Endothelial cell of umbilical vein (primary cell): Measurements from ENCODE around the gene SUPT5H. TPM values are rescaled to one million over a fixed set of nuclear protein-coding genes. Genes with fewer than 3 reads are reported as not detected.

Experiments
- BruUV-seq: library from RNA; stranded (reverse); fragments of 400-500 nt; replicated peaks from 2 replicates; lab custom pipeline; 2021; lab: Mats Ljungman, UMichigan
- CTCF ChIA-PET: fragments of 300-600, 350-600 bp; sonication (Branson Sonifier 250); formaldehyde crosslinking; loops from one replicate; lab custom pipeline; 2021; ENCODE audit warnings: antibody characterized with exemption, inconsistent platforms; lab: Charles Lee
- POLR2A ChIA-PET: fragments of 300-600, 350-600 bp; sonication (Branson Sonifier 250); formaldehyde crosslinking; loops from one replicate; lab custom pipeline; 2021; ENCODE audit warnings: antibody characterized with exemption, inconsistent platforms; lab: Charles Lee
- DNase-seq: peaks from one replicate; pipeline ENCODE4 v3.0.0-alpha.2; 2011; ENCODE audit warnings: low read depth, low spot score
- FAIRE-seq: peaks from 2 replicates; lab custom pipeline; 2011; peaks lifted over from hg19 to GRCh38; lab: Jason Lieb, UNC
- H2AFZ ChIP-seq: 2 replicates; pipeline ENCODE4 v1.6.0; 2012; ENCODE audit warnings: low read depth, low read length, control low read depth, inconsistent platforms
- H3K27ac ChIP-seq: 2 replicates; pipeline ENCODE4 v1.5.1; 2011; ENCODE audit warnings: low read depth, mild to moderate bottlenecking, control low read depth, low read length, moderate library complexity; ENCODE audit not compliant: insufficient read depth
- H3K27me3 ChIP-seq, 2 experiments: 2 replicates each; pipeline versions ENCODE4 v1.6.0 to v1.6.1; 2011; ENCODE audit warnings: low read length in 2 of 2, mixed read lengths in 1 of 2; ENCODE audit not compliant: control insufficient read depth in 2 of 2, insufficient read depth in 2 of 2
- H3K36me3 ChIP-seq, 2 experiments: 2 replicates in 1 of 2; 3 replicates in 1 of 2; pipeline ENCODE4 v1.5.1; 2011; ENCODE audit warnings: low read length in 2 of 2, mild to moderate bottlenecking in 1 of 2, moderate library complexity in 1 of 2; ENCODE audit not compliant: control insufficient read depth in 2 of 2, insufficient read depth in 2 of 2; ENCODE audit errors: extremely low read depth in 1 of 2
- H3K4me1 ChIP-seq: 3 replicates; pipeline ENCODE4 v1.5.1; 2011; ENCODE audit warnings: mild to moderate bottlenecking, low read length; ENCODE audit not compliant: control insufficient read depth, insufficient read depth; ENCODE audit errors: extremely low read depth
- H3K4me2 ChIP-seq: 2 replicates; pipeline ENCODE4 v1.6.1; 2011; ENCODE audit warnings: low read length, control low read depth, mixed read lengths; ENCODE audit not compliant: insufficient read depth
- H3K4me3 ChIP-seq, 3 experiments: fragments of 200-600 bp in 1 of 3; sonication (generic), shearing (Covaris generic) in 1 of 3; replicated peaks in 1 of 3; 2 replicates each; pipeline ENCODE4 v1.5.1; 2011 to 2016; ENCODE audit warnings: control low read depth in 3 of 3, low read length in 3 of 3, mild to moderate bottlenecking in 2 of 3, inconsistent platforms in 1 of 3, low read depth in 1 of 3, moderate library complexity in 1 of 3; ENCODE audit not compliant: insufficient read depth in 1 of 3
- H3K79me2 ChIP-seq: 2 replicates; pipeline ENCODE4 v1.6.0; 2012; ENCODE audit warnings: low read length, inconsistent platforms; ENCODE audit not compliant: control insufficient read depth, insufficient read depth
- H3K9ac ChIP-seq: replicated peaks from 2 replicates; pipeline ENCODE3; 2011; ENCODE audit warnings: low read length, control low read depth; ENCODE audit not compliant: insufficient read depth; ENCODE audit errors: extremely low read depth
- H3K9me1 ChIP-seq: replicated peaks from 3 replicates; pipeline ENCODE4 v1.6.0; 2011; ENCODE audit warnings: mild to moderate bottlenecking, low read length; ENCODE audit not compliant: control insufficient read depth, insufficient read depth; ENCODE audit errors: extremely low read depth
- H3K9me3 ChIP-seq: replicated peaks from 2 replicates; pipeline ENCODE4 v1.5.1; 2012; ENCODE audit warnings: low read length, inconsistent platforms; ENCODE audit not compliant: control insufficient read depth, insufficient read depth
- H4K20me1 ChIP-seq: replicated peaks from 2 replicates; pipeline ENCODE3; 2011; ENCODE audit warnings: mild to moderate bottlenecking, low read length; ENCODE audit not compliant: control insufficient read depth, insufficient read depth; ENCODE audit errors: extremely low read depth
- EZH2 ChIP-seq: IDR thresholded peaks from 2 replicates; pipeline ENCODE4 v1.6.1; 2012; ENCODE audit warnings: borderline replicate concordance, low read depth, mild to moderate bottlenecking, moderate library complexity, low read length, inconsistent platforms; ENCODE audit not compliant: severe bottlenecking
- FOS ChIP-seq: IDR thresholded peaks from 2 replicates; pipeline ENCODE4 v1.6.1; 2011; ENCODE audit warnings: mild to moderate bottlenecking, low read length, moderate library complexity, borderline replicate concordance; ENCODE audit not compliant: insufficient read depth
- GATA2 ChIP-seq: IDR thresholded peaks from 2 replicates; pipeline ENCODE4 v1.7.0; 2011; ENCODE audit warnings: low read depth, mild to moderate bottlenecking, moderate library complexity, mixed read lengths, low read length; ENCODE audit not compliant: insufficient read length, insufficient read depth
- JUN ChIP-seq: IDR thresholded peaks from 2 replicates; pipeline ENCODE4 v1.6.1; 2011; ENCODE audit warnings: borderline replicate concordance, low read depth; ENCODE audit not compliant: insufficient read length, insufficient read depth
- MAX ChIP-seq: IDR thresholded peaks from 2 replicates; pipeline ENCODE4 v1.6.1; 2011; ENCODE audit not compliant: insufficient read depth, insufficient read length
- MYC ChIP-seq: IDR thresholded peaks from one replicate; pipeline ENCODE4 v1.6.1; 2011; ENCODE audit warnings: mild to moderate bottlenecking, low read depth, low read length
- POLR2A ChIP-seq: IDR thresholded peaks from 2 replicates; pipeline ENCODE4 v1.6.1; 2012; ENCODE audit warnings: low read depth, mild to moderate bottlenecking, control low read depth, low read length
- POLR2AphosphoS5 ChIP-seq: IDR thresholded peaks from 2 replicates; pipeline ENCODE4 v1.6.1; 2012; ENCODE audit warnings: low read depth, mild to moderate bottlenecking, control low read depth, low read length, moderate library complexity; ENCODE audit not compliant: insufficient read depth
- dilution Hi-C: fragments of 300-500 bp; cut with MboI; formaldehyde crosslinking; loops from one replicate; pipeline ENCODE4 v1.15.0; 2019; ENCODE audit warnings: low sequenced_read_pairs; ENCODE audit not compliant: extremely low pct_ligation_motif_present
- intact Hi-C: fragments of 100-400 bp; cut with micrococcal nuclease; formaldehyde crosslinking; loops from one replicate; pipeline ENCODE4 v1.10.0; 2022
- polyA plus RNA-seq, 4 experiments: library from polyadenylated mRNA; depleted of rRNA in 3 of 4; stranded (reverse) in 3 of 4; unstranded in 1 of 4; fragments of >200 nt; gene quantifications; 2 replicates each; pipeline versions ENCODE4 v1.2.1 to v1.2.3, GENCODE V29; 2011 to 2012; ENCODE audit warnings: missing spikeins in 1 of 4
- total RNA-seq: library from RNA; stranded (reverse); gene quantifications from 2 replicates; pipeline ENCODE4 v1.2.3, GENCODE V29; 2021
- TF ChIP-seq, protein P1 (sequence below), 2 donors: IDR thresholded peaks; 1 replicate in 1 of 2; 2 replicates in 1 of 2; pipeline ENCODE4 v1.5.1; 2011; ENCODE audit warnings: low read length in 2 of 2, mild to moderate bottlenecking in 2 of 2, moderate library complexity in 2 of 2, control low read depth in 1 of 2, inconsistent platforms in 1 of 2, low read depth in 1 of 2; ENCODE audit not compliant: insufficient read depth in 1 of 2; ENCODE audit errors: extremely low read depth in 1 of 2

The SUPT5H gene
- total and polyA plus RNA-seq, 2 donors (not counting 3 experiments of a cell fraction or from before 2014, with no cell fraction given) = 87.6 to 120 TPM

DNA sequence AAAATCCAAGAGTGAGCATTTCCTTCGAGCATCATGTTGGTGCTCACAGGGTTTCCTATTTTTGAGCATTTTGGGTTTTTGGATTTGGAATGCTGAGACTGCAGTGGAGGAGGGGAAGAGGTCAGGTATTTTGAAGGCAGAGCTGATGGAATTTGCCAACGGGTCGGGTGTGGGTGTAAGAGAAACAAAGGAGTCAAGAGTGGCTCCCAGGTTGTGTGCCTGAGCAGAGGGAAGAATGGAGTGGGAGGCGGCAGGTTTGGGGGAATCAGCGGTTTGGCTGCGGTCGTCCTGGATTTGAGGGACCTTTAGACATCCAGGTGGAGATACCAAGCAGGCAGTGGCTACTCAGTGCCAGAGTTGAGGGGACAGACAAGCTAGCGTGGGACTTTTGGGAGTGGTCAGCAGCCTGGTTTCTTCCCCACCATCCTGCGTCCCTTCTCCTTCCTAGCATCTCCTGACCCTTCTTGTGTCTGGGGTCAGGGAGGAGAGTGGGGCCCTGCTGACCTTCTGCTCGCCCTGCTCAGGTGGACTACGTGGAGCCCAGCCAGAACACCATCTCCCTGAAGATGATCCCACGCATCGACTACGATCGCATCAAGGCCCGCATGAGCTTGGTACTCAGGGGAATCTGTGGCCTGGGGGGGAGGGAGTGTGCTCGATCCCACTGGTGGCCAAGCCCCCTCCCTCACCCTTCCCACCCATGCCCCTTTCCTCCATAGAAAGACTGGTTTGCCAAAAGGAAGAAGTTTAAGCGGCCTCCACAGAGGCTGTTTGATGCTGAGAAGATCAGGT lies 20.8 kb downstream of the SUPT5H start:
- dilution Hi-C loops (no loop called here), intact Hi-C loops (no loop called here)
- H3K36me3 ChIP-seq = peaks cover 17 to 53% of the 10 kb centered on the region in 2 experiments
- DNase-seq (no peak), FAIRE-seq (no peak)
- POLR2A ChIA-PET = no interaction called here
- TF ChIP-seq POLR2A (no peak), GATA2 (no peak), JUN (no peak), POLR2AphosphoS5 (no peak), EZH2 (no peak), FOS (no peak), MAX (no peak), MYC (no peak)
- TF ChIP-seq, protein P1, sequence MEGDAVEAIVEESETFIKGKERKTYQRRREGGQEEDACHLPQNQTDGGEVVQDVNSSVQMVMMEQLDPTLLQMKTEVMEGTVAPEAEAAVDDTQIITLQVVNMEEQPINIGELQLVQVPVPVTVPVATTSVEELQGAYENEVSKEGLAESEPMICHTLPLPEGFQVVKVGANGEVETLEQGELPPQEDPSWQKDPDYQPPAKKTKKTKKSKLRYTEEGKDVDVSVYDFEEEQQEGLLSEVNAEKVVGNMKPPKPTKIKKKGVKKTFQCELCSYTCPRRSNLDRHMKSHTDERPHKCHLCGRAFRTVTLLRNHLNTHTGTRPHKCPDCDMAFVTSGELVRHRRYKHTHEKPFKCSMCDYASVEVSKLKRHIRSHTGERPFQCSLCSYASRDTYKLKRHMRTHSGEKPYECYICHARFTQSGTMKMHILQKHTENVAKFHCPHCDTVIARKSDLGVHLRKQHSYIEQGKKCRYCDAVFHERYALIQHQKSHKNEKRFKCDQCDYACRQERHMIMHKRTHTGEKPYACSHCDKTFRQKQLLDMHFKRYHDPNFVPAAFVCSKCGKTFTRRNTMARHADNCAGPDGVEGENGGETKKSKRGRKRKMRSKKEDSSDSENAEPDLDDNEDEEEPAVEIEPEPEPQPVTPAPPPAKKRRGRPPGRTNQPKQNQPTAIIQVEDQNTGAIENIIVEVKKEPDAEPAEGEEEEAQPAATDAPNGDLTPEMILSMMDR (IDR thresholded peaks at IDR 0.05; ENCODE audit: extremely low read depth in 1 of 2, insufficient read depth in 1 of 2, low read depth in 1 of 2, low read length in 2 of 2) = no peak
- no peak overlapping the region for H2AFZ ChIP-seq
- CTCF ChIA-PET = no interaction called here
- H3K27ac ChIP-seq = no peak overlapping the region
- no peak overlapping the region for H3K4me2 ChIP-seq
- H3K9ac ChIP-seq = no peak overlapping the region
- no peaks in the 10 kb centered on the region for H3K4me1 ChIP-seq
- no peak overlapping the region for H3K4me3 ChIP-seq
- no peaks in the 10 kb centered on the region for H3K27me3 ChIP-seq
- no TSS peak for BruUV-seq
- no peaks in the 10 kb centered on the region for H4K20me1 ChIP-seq
- no peaks in the 10 kb centered on the region for H3K9me3 ChIP-seq
- peaks cover 2% of the 10 kb centered on the region for H3K79me2 ChIP-seq
- H3K9me1 ChIP-seq = no peaks in the 10 kb centered on the region
